Kidney glomerular epithelial cell (primary cell): ENCODE results near the gene TBC1D22A.

Experiments used
- DNase-seq: peaks from one replicate; lab custom pipeline; 2025; lab: John Stamatoyannopoulos, UW

TBC1D22A gene

DNA sequence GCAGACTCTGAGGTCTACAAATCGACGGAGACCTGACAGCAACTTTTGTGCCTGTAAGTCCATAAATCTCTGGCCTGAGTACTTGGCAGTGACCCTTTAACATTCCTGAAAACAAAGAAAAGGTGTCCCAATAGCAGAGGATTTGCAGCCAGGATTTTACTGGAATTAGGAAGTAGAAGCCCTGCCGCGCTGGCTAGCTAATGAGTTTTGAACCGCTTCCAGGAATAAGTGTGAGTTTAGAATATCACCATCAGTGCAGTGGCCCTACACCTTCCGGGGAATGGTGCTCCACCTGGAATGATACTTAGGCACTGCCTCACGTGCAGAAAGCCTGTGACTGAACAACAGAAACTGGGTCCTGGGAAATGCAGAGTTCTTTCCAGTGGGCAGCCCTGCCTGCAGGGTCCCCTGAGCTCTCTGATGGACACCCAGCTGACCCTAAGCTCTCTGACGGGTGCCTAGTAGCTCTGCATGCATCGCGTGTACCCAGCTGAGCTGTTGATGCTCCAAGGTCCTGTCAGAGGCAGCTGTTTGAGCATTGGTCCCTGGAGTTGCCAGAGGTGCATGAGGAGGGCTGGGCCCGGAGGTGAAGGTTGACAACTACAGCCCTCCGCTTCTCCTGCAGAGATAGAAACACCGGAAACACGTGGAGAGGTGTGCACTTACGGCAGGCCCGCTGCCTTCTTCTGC lies 380.9 kb downstream of the TBC1D22A start:
- DNase-seq = no peak

DNA sequence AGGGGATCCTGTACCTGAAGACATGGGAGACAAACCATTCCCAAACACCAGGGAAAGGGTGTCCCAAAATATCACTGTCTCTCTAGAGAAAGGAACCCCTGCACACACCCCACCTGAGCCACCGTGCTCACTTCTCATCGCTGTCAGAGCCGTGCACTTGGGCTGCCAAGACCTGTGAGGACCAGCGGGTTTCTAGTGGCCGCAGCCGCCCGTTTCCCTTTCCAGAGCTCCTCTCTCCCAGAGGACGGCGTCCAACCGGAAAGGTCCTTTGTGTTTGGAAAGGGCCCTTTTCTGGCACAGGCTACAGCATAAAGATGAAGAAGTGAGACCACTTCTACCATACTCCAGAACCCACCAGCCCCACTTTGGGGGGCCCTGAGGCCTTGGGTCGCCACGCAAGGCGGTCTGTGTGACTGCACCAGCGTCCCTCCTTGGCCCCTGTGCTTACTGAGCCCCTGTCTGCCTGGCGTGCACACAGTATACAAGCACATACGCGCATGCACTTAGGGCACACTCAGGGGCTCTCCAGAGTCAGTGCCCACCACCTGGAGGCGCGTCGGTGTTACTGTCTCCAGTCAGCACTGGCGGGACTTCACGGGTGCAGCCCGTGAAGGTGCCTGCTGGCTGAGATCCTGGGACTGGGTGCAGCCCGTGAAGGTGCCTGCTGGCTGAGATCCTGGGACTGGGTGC lies 381.8 kb downstream of the TBC1D22A start:
- no peak for DNase-seq

DNA sequence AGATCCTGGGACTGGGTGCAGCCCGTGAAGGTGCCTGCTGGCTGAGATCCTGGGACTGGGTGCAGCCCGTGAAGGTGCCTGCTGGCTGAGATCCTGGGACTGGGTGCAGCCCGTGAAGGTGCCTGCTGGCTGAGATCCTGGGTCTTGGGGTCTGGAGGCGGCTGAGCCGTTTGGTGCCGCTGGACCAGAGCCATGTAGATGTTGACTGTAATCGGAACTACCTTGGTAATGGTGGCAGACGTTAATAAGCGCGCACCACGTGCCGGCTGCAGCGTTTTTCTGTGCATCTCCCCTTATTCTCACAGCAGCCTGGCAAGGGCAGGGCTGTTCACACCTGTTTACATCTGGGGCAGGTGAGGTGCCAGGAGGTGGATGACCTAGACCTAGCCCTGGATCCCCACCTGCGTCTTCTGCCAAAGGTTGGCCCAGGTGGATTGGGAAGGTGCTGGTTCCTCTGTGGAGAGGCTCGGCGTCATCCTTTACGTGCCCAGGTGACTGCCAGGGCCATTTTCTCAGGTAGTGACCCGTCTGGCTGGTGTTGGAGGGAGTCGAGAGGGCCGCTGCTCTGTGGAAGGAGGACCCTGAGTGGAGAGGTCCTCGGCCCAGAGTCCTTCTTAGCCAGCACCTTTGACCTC lies 382.5 kb downstream of the TBC1D22A start:
- DNase-seq = no peak

DNA sequence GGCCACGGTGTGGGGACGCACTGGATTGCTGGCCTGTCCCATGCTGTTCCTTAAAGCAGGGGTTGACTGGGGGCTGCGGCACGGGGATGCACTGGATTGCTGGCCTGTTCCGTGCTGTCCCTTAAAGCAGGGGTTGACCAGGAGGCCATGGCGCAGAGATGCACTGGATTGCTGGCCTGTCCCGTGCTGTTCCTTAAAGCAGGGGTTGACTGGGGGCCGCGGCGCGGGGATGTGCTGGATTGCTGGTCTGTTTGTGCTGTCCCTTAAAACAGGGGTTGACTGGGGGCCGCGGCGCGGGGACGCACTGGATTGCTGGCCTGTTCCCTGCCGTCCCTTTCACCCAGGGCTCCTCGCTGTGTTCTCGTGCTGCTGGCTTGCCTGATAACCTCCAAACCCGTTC lies 383.4 kb downstream of the TBC1D22A start:
- DNase-seq = no peak

DNA sequence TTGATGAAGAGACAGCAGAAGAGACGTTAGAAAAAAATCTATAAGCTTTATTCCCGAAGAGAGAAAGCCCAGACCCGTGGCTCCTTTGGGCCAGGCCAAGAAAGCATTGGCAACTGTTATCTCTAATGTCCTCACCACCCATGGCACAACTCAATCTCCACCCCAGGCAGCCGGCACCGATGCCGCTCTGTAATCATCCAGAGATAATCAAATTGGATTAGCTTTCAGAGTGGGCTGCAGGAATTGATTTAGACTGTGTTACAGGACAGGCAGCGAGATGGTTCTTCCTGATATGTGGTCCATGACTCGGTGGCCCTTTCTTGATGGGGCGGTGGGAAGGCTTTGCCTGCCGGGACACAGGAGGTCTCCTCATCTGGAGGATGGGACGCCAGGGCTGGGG lies 383.9 kb downstream of the TBC1D22A start:
- no peak for DNase-seq

DNA sequence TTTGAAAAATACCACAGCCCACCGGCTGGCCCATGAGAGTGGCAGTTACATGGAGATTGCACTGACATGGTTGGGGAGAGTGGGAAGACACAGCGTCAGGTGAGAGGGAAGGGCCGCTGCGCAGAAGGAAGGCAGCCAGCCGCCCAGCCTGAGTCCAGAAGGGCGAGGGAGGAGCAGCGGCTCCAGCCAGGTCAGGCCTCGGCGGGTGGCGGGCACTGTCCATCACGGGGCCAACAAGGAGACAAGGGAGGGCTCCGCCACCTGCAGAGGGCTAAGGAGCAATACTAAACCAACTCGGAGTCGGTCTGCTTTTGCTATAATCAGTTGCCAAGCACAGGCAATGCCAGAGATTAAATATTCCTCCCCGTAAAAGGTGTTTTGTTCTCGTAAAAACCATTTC lies 384.5 kb downstream of the TBC1D22A start:
- DNase-seq = no peak

DNA sequence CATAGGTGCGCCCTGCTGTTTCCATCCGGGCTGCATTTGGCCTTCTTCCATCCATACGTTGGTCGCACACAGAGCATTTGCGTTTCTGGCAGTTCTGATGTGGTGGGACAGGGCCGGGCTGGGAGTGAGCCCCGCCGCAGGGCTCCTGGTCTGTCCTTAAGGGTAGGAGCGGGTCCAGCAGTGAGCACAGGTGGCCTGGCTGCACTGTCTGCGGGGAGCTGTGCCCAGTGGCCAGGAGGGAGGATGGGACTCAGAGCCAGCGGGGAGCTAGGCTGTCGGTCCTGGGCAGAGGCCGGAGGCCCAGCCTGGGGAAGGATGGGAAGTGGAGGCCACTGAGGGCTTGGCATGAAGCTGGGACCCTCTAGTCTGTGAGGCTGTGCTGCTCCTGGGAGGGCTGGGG lies 385.1 kb downstream of the TBC1D22A start:
- DNase-seq = no peak

DNA sequence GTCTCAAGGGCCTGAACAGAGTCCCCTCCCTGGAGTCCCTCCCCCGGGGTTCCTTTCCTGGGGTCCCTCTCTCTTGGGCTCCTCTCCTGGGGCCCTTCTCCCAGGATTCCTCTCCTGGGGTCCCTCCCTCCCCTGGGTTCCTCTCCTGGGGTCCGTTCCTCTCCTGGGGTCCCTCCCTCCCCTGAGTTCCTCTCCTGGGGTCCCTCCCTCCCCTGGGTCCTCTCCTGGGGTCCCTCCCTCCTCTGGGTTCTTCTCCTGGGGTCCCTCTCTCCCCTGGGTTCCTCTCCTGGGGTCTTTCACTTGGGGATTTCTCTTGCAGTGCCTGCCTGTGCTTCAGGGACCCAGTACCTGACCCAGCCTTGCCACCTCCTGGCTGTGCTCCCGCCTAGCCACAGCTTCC lies 386.1 kb downstream of the TBC1D22A start:
- DNase-seq = no peak

DNA sequence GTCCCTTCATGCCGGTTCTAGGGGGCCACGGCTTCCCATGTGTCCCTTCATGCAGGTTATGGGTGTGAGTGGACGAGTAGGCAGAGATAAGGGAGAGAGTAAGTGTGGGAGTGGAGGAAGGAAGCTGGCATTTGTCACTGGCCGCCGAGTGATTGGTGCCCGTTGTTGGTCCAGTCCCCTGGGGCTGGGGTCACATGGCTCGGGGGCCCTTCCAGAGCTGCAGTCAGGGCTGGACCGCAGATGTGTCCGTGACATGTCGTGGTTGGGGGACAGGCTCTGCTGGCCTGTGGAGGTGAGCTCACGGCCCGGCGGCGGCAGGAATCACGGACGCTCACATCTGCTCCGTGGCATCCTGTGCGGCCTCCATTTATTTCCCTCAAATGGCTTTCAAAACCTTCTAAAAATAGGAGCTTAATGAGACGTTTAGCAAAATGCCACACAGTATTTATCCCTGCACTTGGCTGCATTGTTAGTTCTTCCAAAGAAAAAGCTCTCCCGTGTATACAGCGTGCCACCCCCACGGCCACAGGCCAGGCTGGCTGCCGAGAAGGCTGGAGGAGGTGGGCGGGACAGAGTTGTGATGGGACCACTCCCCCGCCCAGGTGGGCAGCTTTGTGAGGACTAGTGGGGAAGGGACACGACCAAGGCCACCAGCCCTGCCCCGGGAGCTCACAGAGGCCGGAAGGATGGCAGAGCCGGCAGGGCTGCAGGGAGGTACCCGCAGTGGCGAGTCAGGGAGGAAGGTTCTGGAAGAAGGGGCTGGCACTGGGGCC lies 386.7 kb downstream of the TBC1D22A start:
- DNase-seq = no peak

DNA sequence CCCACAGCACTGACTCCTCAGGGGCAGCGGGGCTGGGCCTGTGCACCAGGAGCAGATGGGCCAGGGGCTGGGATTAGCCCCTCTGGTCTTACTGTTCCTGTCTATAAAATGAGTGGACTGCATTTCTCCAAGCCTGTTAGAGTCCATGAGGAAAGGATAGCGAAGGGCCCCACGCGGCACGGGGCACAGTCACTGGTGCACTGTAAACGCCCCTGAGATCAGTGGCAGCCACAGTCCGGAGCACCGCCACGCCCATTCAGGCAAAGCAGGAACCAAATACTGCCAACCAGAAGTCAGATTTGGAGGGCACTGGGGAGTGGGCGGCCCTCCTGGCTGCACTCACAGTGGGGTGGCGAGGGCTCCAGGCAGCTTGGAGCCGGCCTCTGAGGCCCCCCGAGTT lies 387.5 kb downstream of the TBC1D22A start:
- no peak for DNase-seq

DNA sequence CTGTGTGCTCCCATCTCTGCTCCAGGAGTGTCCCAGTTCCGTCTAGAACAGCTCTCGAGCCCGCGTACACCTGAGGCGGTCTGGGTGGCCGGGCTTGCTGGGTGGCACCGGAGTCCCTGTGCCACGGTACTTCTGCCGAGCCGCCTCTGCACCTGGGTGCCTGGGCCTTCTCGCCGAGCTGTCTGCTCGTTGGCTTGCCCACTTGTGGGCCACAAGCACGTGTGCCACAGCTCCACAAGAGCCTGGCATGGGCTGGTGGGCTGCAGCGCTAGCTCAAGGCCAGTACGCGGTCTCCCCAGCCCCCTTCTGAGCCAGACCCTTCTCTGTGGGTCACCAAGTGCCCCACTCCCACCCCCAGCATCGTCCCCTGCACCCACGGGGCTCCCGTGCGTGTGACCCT lies 388.0 kb downstream of the TBC1D22A start:
- DNase-seq = no peak

DNA sequence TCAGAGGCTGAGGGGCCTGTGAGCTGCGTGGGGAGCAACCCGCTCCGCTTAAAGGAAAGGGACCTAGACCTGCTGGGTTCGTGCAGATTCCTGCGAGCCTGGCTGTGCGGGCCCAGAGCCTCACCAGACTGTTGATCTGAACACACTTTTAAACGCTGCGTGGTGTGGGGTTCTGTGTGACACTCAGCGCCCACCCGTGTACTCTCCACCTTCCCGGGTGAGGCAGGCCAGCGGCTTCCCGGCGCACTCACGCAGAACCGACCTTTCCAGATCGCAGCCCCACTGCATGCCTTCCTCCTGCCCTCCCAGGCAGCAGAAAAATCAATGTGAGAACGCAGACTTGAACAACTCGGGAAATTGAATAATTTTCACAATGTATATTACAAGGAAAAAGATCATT lies 388.6 kb downstream of the TBC1D22A start:
- no peak for DNase-seq

DNA sequence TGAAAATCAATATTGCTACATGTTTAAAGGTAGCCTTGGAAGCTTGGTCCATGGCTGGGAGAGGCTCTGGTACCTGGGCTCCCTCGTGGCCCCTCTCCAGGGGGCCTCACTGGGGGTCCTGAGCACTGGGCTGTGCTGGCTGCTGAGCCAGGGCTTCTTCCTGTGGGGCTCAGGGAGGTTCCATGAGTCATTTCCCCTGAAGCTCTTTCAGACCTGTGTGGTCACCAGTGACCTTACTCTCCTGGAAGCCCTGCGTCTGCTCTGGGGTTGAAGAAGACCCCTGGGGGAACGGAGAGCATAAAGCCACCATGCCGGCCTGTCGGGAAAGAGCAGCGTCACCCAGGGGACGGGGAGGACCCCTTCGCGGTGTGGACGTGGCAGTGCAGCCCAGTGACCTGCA lies 389.0 kb downstream of the TBC1D22A start:
- DNase-seq = no peak

DNA sequence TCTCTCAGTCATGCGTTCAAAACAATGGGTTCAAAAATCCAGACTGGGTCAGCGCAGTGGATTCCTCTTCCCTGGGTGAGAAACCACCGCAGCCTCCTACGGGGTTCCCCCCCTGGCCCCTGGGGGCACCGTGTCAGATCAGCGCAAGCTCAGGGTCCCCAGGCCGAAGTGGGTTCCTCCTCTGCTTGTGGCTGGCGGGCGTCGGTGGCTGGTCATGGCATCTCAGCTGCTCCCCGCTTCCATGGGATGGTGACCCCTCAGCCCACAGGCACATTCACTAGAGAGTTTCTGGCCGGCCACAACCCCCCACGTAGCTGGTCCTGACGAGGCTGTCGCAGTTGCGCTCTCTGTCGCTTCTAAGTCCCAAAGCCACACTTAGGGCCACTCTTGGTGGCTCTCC lies 389.8 kb downstream of the TBC1D22A start:
- DNase-seq = no peak

DNA sequence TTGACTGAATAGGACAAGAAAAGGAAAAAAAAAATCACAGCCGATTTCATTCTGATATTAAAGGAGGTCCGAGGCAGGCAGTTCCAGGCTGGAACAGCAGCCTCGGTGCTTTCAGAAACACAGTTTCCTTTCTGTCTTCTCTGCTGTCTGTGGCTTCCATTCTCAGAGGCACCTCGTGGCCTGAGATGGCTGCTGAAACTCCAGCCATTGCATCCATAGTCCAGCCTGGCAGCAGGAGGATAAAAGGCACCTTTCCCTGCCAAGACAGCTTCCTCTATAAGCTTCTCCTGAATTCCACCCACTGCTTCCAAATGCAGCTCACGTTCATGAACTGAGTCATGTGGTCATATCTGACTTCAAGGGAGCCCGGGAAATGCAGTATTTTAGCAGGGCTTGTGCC lies 390.5 kb downstream of the TBC1D22A start:
- no peak for DNase-seq

DNA sequence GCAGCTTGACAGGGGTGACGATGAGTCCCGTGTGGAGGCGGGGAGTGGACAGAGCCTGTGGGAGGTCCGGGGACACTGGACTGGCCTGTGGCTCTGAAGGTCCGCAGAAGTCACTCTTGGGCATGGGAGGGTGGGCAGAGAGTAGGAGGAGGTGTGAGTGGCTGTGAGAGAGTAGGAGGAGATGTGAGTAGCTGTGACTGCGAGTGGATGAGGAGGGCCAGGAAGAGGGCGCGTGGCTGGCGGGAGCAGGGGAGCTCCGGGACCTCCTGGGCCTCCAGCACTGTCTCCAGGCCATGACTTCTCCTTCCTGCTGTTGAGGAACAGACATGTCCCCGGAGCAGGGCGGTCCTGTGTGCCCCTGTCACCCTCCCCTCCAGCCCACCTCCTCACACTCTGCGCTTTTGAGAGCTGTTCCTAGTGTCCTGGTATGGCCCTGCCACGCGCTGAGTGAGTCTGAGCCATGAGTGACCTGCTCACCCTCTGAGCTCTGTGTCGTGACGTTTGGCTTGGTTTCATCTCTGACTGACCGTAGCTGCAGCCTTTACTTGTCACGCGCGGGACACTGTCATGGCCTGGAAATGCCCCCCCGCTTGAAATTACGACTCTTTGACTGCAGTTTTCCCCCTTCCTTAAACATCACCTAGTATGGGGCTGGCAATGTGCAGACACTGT lies 391.5 kb downstream of the TBC1D22A start:
- DNase-seq = no peak

DNA sequence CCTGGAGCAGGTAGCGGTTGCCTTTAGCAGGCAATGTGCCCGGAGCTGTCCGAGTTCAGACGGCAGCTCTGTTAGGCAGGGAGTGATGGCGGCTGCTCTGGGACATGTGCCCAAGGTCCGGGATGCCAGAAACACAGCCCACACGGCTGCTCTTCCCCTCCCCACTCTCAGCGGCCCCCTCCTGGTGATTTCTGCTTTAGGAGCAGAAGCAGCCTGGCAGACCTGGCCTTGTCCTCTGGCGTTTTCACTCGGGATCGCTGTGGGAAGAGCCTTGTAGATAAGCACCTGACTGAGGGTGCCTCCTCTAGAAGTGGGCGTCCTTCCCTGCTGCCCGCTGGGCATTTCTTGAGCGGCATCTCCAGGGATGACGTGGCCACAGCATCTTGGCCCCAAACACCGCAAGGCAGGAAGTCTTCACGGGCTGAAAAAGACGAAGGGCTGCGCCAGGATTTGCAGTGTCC lies 392.2 kb downstream of the TBC1D22A start:
- DNase-seq = no peak

DNA sequence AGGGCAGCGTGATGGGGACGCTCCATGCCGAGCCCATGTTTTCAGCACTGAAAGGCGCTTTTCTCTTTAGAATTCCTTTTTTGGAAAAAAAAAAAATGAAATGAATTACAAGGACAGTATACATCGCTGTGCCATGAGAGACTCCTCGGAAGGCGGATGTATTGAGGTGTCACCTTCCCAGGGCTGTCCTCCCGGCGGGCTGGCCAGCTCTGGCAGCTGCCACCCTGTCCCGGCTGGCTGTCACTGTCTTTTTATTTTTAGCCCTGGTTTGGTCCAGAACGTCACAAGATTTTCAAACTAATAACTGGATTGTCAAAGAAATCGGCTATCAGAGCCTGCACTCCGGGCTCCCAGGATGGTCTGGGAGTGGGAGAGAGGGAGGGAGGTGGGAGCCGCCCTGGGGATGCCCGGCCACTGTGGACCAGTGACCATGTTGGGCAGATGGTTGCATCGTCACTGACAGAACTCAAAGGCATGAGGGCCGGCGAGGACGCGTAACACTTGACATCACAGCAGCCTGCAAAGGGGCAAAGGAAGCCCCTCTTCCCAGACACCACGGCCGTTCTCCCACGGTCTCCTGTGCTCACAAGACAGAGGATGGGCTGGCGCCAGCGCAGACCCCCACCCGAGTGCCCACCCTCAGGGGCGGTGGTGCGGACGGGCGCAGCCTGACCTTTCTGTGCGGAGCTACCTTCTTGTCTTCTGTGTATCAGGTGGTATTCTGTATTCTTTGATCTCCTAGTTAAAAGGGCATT lies 392.9 kb downstream of the TBC1D22A start:
- no peak for DNase-seq

DNA sequence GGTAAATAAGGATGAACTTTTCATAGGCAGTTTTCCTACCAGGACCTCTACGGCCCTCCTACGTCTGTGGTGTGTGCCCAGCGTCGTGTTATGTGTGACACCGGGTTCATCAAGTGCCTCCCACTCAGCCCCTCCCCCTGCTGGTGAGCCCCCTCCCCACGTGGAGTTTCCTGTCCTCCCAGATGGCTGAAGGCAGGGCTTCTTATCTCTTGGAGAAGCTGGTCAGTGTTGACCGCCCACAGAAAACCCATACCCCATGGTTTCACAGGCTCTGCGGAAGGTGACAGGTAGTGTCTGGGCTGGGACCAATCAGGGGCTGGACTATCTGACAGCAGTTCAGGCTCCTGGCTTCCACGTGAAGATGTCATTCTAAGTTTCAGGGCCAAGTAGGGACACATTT lies 393.5 kb downstream of the TBC1D22A start:
- DNase-seq = no peak

DNA sequence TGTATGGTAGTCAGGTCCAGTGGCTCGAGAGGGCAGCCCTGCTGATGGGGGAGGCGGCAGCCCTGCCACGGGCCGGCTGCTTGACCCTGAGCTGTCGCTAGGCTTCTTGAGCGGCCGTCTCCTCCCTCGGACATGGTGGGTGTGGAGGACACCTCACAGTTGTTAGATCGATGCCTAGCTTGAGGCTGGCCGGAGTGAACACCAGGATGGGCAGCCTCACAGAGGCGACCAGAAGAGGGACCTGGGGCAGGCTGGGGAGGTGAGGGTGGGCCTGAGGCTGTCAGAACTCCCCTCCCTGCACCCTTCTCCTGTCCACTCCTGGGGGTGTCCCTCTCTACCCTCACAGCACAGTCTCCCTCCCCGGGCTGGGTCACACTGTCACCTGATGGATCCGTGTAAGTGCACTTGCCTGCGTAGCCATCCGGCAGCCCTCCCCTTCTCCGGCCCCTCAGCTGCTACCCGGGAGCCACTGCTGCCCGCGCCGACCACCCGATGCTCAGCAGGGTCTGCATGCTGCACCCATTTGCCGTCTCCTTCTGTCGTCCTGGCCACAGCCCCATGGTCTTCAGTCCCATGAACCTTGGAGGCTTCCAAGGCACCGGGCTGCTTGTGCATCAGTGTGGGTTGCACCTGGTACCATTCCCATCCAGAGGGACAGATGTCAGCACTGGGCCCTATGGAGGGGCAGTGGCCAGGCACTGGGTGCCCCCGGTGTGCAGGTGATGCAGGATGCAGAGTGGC lies 394.1 kb downstream of the TBC1D22A start:
- DNase-seq = no peak

DNA sequence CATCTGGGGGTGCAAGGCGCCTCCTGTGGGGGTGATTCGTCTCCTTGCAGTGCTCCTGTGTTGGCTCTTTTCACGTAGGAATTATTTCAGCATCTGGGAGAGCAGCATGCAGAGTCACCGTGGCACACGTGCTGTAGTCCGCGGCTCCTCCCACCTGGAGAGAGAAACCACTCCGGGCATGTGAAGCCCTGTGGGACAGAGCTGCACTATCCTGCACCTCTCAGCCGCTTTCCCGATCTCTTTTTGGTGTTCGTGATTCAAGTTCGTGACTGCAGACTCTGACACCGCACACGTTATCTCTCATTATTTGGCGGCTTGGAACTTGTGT lies 394.6 kb downstream of the TBC1D22A start:
- DNase-seq = no peak
